Sigmoid colon (tissue), 7 donors: Measurements from ENCODE around the gene SLC47A2. TPM values are rescaled to one million over a fixed set of nuclear protein-coding genes. Genes with fewer than 3 reads are reported as not detected.

Experiments used
- DNase-seq: peaks from one replicate; pipeline ENCODE4 v3.0.0-alpha.2; 2019
- H3K27ac ChIP-seq, 4 donors: fragments of 200-600 bp; sonication (generic); one replicate each; pipeline ENCODE4 v1.5.1; 2016 to 2019; ENCODE audit warnings: mild to moderate bottlenecking in 1 of 4
- H3K27me3 ChIP-seq, 3 donors: fragments of 200-600 bp; sonication (generic); one replicate each; pipeline ENCODE4 v1.5.1; 2019; ENCODE audit warnings: mild to moderate bottlenecking in 1 of 3
- H3K36me3 ChIP-seq, 4 donors: fragments of 200-600 bp; sonication (generic); one replicate each; pipeline ENCODE4 v1.5.1; 2016 to 2019
- H3K4me1 ChIP-seq, 4 donors: fragments of 200-600 bp; sonication (generic); one replicate each; pipeline ENCODE4 v1.5.1; 2017 to 2019
- H3K4me3 ChIP-seq, 4 donors: fragments of 200-600 bp; sonication (generic); one replicate each; pipeline ENCODE4 v1.5.1; 2017 to 2019; ENCODE audit warnings: mild to moderate bottlenecking in 2 of 4, moderate library complexity in 1 of 4
- H3K9me3 ChIP-seq, 4 donors: fragments of 200-600 bp in 3 of 4; sonication (generic) in 3 of 4; one replicate each; pipeline versions ENCODE4 v1.5.1 to v1.6.1; 2013 to 2019
- CTCF ChIP-seq, 4 experiments: fragments of 450-650 bp in 3 of 4; fragments of 200-600 bp in 1 of 4; IDR thresholded peaks; one replicate each; pipeline ENCODE4 v1.5.1; 2016 to 2019; ENCODE audit warnings: antibody characterized with exemption in 4 of 4, mild to moderate bottlenecking in 3 of 4, moderate library complexity in 2 of 4
- EP300 ChIP-seq, 4 donors: sonication (generic); formaldehyde crosslinking; IDR thresholded peaks; one replicate each; pipeline ENCODE4 v1.6.1; 2017; ENCODE audit warnings: antibody characterized with exemption in 4 of 4
- POLR2A ChIP-seq, 2 donors: fragments of 450-650 bp; IDR thresholded peaks; one replicate each; pipeline ENCODE4 v1.6.1; 2016; ENCODE audit warnings: antibody characterized with exemption in 2 of 2, mild to moderate bottlenecking in 2 of 2, moderate library complexity in 2 of 2
- POLR2AphosphoS5 ChIP-seq, 4 donors: sonication (generic); formaldehyde crosslinking; IDR thresholded peaks; one replicate each; pipeline ENCODE4 v1.6.1; 2017; ENCODE audit warnings: antibody characterized with exemption in 4 of 4
- WGBS, 2 donors: extraction: QIAGEN DNeasy Blood & Tissue Kit; methylation state at CpG; one replicate each; pipeline ENCODE4 v1.1.7; 2013; 5-methylcytosine and 5-hydroxymethylcytosine counted together
- intact Hi-C: fragments of 100-400 bp; cut with DNase I; formaldehyde crosslinking; loops from one replicate; pipeline ENCODE4 v1.15.1; 2023
- polyA plus RNA-seq, 3 donors: library from polyadenylated mRNA; stranded (reverse); fragments of 200-250 nt; gene quantifications; one replicate each; pipeline ENCODE4 v1.2.3, GENCODE V29; 2013
- total RNA-seq, 4 donors: library from RNA; depleted of rRNA; stranded (reverse); fragments of >200 nt; gene quantifications; one replicate each; pipeline ENCODE4 v1.1.0, GENCODE V29; 2016
- donor health status: healthy with polysubstance abuse.
- donor health status: Bipolar disorder and iron deficiency.
- donor health status: healthy.

The SLC47A2 gene
- total and polyA plus RNA-seq, 7 donors: 0.35 to 0.60 (median 0.46) TPM; not detected in 4

DNA sequence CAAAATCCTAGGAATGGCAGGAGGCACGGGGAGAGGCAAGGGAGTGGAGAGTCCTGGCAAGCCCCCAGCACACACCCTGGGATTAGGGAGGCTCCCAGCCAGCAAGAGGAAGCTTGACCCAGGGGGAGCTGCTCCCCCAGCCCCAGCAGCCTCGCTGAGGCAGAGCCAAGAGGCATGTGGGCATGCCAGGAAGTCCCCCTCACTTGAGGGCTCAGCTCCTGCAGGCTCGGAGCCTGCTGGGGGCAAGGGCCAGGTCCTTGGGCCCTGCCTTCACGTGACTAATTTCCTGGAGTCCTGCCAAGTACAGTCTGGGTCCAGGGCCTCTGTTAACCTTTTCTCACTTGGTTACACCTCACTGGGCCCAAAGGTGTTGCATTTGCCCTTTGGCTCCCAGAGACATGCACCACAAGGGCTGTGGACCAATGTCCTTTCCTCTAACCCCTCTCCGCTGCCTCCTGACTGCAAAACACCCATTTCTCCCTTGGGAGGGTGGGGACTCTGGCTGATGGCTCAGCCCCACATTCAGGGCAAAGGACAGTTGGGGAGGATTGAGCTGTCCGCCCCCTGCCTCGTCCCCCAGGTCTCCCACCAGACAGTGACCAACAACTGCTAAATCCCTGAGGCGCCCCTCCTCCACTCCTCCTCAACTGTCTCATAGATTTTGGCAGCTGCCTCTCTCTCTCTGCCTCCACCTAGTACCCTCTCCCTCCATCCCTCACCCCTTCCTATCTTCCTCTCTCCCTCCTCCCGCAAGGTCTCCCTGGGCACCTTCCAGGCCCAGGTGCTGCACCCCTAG lies 4.4 kb upstream of the SLC47A2 start:
- H3K4me3 ChIP-seq: no peak overlapping the region
- intact Hi-C loops: no loop called here
- TF ChIP-seq POLR2AphosphoS5 (IDR thresholded peaks at IDR 0.05): no peak
- peaks cover 0 to 14% (median 13%) of the 10 kb centered on the region in 4 donors for H3K4me1 ChIP-seq
- DNase-seq: no peak
- H3K27ac ChIP-seq: no peak overlapping the region
- no peaks in the 10 kb centered on the region for H3K9me3 ChIP-seq
- H3K27me3 ChIP-seq: no peaks in the 10 kb centered on the region
- WGBS, 2 donors: 36 to 50% methylated on average over 9 of the region's 9 CpGs
- H3K36me3 ChIP-seq: no peaks in the 10 kb centered on the region

GRCh38 chr17:19720210-19720475 lies 3.8 kb upstream of the SLC47A2 start:
- no peak overlapping the region for H3K4me3 ChIP-seq
- H3K27ac ChIP-seq: no peak overlapping the region
- DNase-seq: no peak
- TF ChIP-seq CTCF (IDR thresholded peaks at IDR 0.05): no peak
- no peak for TF ChIP-seq POLR2A (IDR thresholded peaks at IDR 0.05)
- TF ChIP-seq EP300 (IDR thresholded peaks at IDR 0.05): no peak
- no peak for TF ChIP-seq POLR2AphosphoS5 (IDR thresholded peaks at IDR 0.05)
- peaks cover 0 to 13% (median 12%) of the 10 kb centered on the region in 4 donors for H3K4me1 ChIP-seq
- intact Hi-C loops: no loop called here
- no peaks in the 10 kb centered on the region for H3K27me3 ChIP-seq
- H3K36me3 ChIP-seq: no peaks in the 10 kb centered on the region
- no peaks in the 10 kb centered on the region for H3K9me3 ChIP-seq
- WGBS, 2 donors: 71 to 83% methylated on average over 5 of the region's 5 CpGs

- H3K4me3 ChIP-seq: no peak overlapping the region
- H3K36me3 ChIP-seq: no peaks in the 10 kb centered on the region
- WGBS, 2 donors: 93 to 96% methylated on average over 23 of the region's 23 CpGs
- no peak for DNase-seq
- TF ChIP-seq POLR2A (IDR thresholded peaks at IDR 0.05): no peak
- no peak for TF ChIP-seq POLR2AphosphoS5 (IDR thresholded peaks at IDR 0.05)
- TF ChIP-seq EP300 (IDR thresholded peaks at IDR 0.05): no peak
- TF ChIP-seq CTCF (IDR thresholded peaks at IDR 0.05): no peak
- peaks cover 0 to 8% (median 7%) of the 10 kb centered on the region in 4 donors for H3K4me1 ChIP-seq
- intact Hi-C loops: no loop called here
- H3K27ac ChIP-seq: no peak overlapping the region
- H3K9me3 ChIP-seq: no peaks in the 10 kb centered on the region
- H3K27me3 ChIP-seq: no peaks in the 10 kb centered on the region
These were observed 3.2 kb upstream of the SLC47A2 start for GRCh38 chr17:19719355-19720209.

- no peaks in the 10 kb centered on the region for H3K36me3 ChIP-seq
- no peak overlapping the region for H3K27ac ChIP-seq
- TF ChIP-seq CTCF (IDR thresholded peaks at IDR 0.05) (no peak), EP300 (IDR thresholded peaks at IDR 0.05) (no peak)
- H3K9me3 ChIP-seq: no peaks in the 10 kb centered on the region
- WGBS, 2 donors: 85 to 87% methylated on average over 18 of the region's 18 CpGs
- H3K27me3 ChIP-seq: no peaks in the 10 kb centered on the region
- intact Hi-C loops: no loop called here
- peaks cover 0 to under 1% (median 0%) of the 10 kb centered on the region in 4 donors for H3K4me1 ChIP-seq
- no peak for DNase-seq
- H3K4me3 ChIP-seq: no peak overlapping the region
These were observed 2.4 kb upstream of the SLC47A2 start for GRCh38 chr17:19718613-19719354.
